ENCODE results near the gene SAMD13. TPM values are rescaled to one million over a fixed set of nuclear protein-coding genes. Genes with fewer than 3 reads are reported as not detected.
A peak's percentile ranks its signal among the peaks of the same experiment; 100 is the strongest.

SAMD13 gene
- total and polyA plus RNA-seq, 9 donors = 6.5 to 9.1 (median 8.1) TPM

DNA sequence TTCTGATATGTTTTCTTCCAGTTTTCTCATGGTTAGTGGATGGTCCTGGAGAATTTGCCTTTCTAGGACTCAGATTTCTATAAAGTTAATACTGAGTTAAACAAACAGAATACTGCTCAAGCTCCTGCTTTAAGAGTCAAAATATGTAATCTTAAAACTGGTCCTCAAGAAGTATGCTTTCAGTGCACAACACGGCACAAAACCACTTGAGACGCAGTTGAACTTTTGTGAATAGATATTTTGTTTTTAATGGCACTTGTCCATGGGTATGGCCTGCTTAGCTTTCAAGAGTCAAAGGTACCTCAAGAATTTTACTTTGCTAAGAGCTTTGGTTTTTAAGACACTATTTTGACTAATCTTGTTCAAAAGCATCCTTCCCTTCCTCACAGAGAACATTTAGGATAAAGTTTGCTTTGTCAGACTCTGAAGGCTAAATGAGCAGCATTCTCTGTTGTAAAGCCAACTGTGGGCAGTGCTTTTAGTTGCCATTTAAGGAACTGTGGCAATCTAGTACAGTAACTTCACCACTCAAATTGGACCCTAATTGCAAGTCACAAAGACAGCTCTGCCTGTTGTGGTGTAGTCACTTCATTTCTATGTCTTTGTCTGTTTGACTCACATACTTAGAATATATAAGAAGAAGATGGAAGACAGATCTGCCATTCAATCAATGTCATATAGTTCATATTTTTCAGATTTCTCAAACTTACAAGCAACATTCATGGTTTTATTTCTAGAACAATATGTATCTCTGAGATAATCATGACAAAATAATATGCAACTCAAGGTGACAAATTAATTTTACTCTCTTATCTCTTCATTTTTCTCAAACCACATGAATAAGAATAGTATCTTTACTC, 28.8 kb downstream of the SAMD13 start:
- H3K36me3 ChIP-seq (ENCODE audit: control insufficient read depth, insufficient read depth, low read length) = no peaks in the 10 kb centered on the region
- no peaks in the 10 kb centered on the region for H3K27me3 ChIP-seq (ENCODE audit: control insufficient read depth, insufficient read depth, low read length)
- H3K27ac ChIP-seq (ENCODE audit: low read length) = no peak overlapping the region
- no CpG with 5 or more reads among the region's 2 CpGs for WGBS (ENCODE audit: insufficient coverage)
- no peaks in the 10 kb centered on the region for H3K4me1 ChIP-seq (ENCODE audit: control insufficient read depth, insufficient read depth, low read length)
- no peak for DNase-seq
- peaks cover under 1% of the 10 kb centered on the region for H3K9me3 ChIP-seq (replicated peaks; ENCODE audit: control insufficient read depth, low read depth, low read length)
- no peak overlapping the region for H3K4me3 ChIP-seq (ENCODE audit: low read length)

DNA sequence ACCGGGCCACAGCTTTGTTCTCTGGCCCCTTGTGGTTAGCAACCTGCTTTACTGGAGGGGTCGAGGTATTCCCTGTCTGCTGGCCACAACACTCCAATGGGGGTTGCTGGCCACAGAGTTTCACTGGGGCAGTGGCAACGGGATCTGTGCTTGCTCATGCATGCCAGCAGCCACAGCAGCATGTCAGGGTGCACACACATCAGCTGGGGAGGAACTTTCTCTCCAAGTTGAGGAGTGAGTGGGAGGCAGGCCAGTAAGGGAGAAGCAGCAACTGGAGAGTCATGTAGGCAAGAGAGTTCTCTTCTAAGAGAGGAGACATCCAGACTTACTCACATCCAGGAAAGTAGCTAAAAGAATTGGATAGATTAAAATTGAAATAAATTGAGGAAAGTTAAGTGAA, 38.0 kb downstream of the SAMD13 start:
- no peaks in the 10 kb centered on the region for H3K4me1 ChIP-seq (ENCODE audit: control insufficient read depth, insufficient read depth, low read length)
- DNase-seq = no peak
- peaks cover 8% of the 10 kb centered on the region for H3K9me3 ChIP-seq (replicated peaks; ENCODE audit: control insufficient read depth, low read depth, low read length)
- H3K27me3 ChIP-seq (ENCODE audit: control insufficient read depth, insufficient read depth, low read length) = no peaks in the 10 kb centered on the region
- no peaks in the 10 kb centered on the region for H3K36me3 ChIP-seq (ENCODE audit: control insufficient read depth, insufficient read depth, low read length)
- 89% methylated on average over 2 of the region's 3 CpGs for WGBS (ENCODE audit: insufficient coverage)
- no peak overlapping the region for H3K4me3 ChIP-seq (ENCODE audit: low read length)
- H3K27ac ChIP-seq (ENCODE audit: low read length) = no peak overlapping the region

DNA sequence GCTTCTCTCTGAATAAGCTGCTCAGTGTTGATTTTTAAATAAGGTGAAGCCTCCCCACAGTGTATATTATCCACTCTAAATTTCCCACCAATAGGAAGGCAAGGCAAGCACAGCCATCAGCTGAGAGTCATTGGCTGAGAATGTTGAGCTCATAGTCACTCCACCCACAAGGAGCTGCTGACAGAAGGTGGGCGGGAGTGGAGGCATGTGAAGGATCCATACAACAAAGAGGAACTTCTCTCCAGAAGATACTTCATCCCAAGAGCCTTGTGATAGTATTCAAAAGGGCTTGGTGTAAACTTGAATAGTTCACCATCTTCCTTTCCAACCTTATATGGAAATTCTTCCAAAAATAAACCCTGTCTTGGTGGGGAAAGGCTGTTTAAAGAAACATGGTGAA, 42.8 kb downstream of the SAMD13 start:
- WGBS (ENCODE audit: insufficient coverage) = no CpG with 5 or more reads among the region's 1 CpG
- H3K36me3 ChIP-seq (ENCODE audit: control insufficient read depth, insufficient read depth, low read length) = no peaks in the 10 kb centered on the region
- DNase-seq = no peak
- no peak overlapping the region for H3K4me3 ChIP-seq (ENCODE audit: low read length)
- no peak overlapping the region for H3K27ac ChIP-seq (ENCODE audit: low read length)
- H3K27me3 ChIP-seq (ENCODE audit: control insufficient read depth, insufficient read depth, low read length) = no peaks in the 10 kb centered on the region
- H3K4me1 ChIP-seq (ENCODE audit: control insufficient read depth, insufficient read depth, low read length) = peaks cover 2% of the 10 kb centered on the region
- H3K9me3 ChIP-seq (replicated peaks; ENCODE audit: control insufficient read depth, low read depth, low read length) = no peaks in the 10 kb centered on the region

DNA sequence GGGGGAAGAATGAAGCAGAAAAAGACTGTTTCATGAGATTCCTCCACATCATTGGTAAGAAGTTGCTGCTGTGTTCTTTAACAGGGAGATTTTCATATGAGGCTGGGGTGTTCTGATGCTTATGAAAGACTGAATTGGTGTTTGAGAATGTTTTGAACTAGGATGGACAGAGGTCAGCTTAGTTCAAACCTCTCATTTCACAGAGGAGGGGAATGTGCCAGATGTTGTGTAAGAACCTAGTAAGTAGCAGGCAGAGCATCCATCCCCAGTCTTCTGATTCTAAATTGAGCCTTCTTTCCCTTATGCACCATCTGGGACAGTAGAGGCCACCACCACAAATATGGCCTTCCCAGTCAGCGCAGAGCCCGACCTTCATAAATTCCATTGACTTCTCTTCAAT, 43.7 kb downstream of the SAMD13 start:
- DNase-seq = no peak
- Histone ChIP-seq H3K27me3 (ENCODE audit: control insufficient read depth, insufficient read depth, low read length) (no peaks in the 10 kb centered on the region), H3K27ac (ENCODE audit: low read length) (no peak overlapping the region), H3K4me1 (ENCODE audit: control insufficient read depth, insufficient read depth, low read length) (peaks cover 2% of the 10 kb centered on the region), H3K36me3 (ENCODE audit: control insufficient read depth, insufficient read depth, low read length) (no peaks in the 10 kb centered on the region), H3K9me3 (replicated peaks; ENCODE audit: control insufficient read depth, low read depth, low read length) (no peaks in the 10 kb centered on the region), H3K4me3 (ENCODE audit: low read length) (no peak overlapping the region)
- 100% methylated on average over 2 of the region's 2 CpGs for WGBS (ENCODE audit: insufficient coverage)

DNA sequence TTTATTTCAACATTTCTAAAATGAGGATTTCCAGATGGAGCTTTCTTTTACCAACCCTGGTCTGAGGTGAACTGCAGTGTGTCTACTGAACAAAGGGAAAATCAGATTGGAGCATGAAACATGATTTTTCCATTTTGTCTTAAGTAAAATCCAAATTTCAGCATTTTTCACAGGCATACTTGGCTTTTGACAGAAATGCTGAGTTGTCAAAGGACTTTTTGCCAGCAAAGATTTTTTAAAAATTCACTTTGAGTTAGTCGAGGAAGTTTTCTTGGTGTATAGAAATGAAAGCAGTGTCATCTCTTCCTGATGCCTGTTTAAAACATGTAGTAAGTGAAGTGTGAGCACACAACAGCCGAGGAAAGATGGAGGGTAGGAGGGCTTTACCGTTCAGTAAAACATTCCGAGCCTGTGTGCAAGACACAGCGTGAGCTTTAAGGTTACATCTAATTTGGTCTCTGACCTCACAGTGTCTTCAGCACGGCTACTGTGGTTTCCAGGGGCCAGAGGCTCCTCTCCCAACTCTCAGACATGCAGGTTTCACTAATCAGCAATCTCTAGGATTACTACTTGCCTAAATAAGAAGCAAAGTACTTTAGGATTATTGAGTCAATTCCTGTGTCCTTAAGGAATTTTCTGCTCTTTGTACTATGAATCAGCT, 45.9 kb downstream of the SAMD13 start:
- H3K9me3 ChIP-seq (replicated peaks; ENCODE audit: control insufficient read depth, low read depth, low read length) = no peaks in the 10 kb centered on the region
- no peak overlapping the region for H3K4me3 ChIP-seq (ENCODE audit: low read length)
- peaks cover 2% of the 10 kb centered on the region for H3K4me1 ChIP-seq (ENCODE audit: control insufficient read depth, insufficient read depth, low read length)
- WGBS (ENCODE audit: insufficient coverage) = 24% methylated on average over 6 of the region's 6 CpGs
- no peaks in the 10 kb centered on the region for H3K27me3 ChIP-seq (ENCODE audit: control insufficient read depth, insufficient read depth, low read length)
- DNase-seq = peak; percentile 61
- peak overlapping the region; percentile 33 for H3K27ac ChIP-seq (ENCODE audit: low read length)
- H3K36me3 ChIP-seq (ENCODE audit: control insufficient read depth, insufficient read depth, low read length) = no peaks in the 10 kb centered on the region

DNA sequence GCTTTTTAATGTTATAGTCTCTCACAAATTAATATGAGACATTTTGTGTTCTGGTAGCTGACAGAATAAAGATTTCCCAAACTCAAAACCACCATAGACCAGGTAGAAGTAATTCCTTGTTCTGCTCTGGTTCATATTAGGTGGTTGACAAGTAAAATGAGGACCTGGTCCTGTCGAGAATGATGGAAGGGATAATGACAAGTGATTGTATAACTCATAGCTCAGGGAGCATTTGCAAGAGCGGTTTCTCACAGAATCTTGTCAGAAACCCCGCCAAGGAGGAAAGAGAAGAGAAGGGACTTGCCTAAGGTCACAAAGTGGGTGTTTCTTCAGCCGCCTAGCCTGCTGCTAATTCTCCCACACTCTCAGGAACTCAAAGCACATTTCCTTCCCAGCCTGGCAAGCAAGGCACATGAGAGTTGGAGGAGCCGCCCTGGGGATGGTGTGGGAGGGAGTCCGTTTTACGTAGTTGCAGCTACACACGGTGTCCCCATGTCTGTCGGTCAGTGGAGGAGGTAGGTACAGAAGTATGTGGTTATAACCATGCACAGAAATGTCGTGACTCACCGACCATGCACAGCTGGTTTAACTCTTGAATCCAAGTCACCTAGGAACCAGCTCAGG, 46.5 kb downstream of the SAMD13 start:
- no peak for DNase-seq
- no peak overlapping the region for H3K27ac ChIP-seq (ENCODE audit: low read length)
- no peaks in the 10 kb centered on the region for H3K27me3 ChIP-seq (ENCODE audit: control insufficient read depth, insufficient read depth, low read length)
- no peak overlapping the region for H3K4me3 ChIP-seq (ENCODE audit: low read length)
- H3K9me3 ChIP-seq (replicated peaks; ENCODE audit: control insufficient read depth, low read depth, low read length) = no peaks in the 10 kb centered on the region
- H3K36me3 ChIP-seq (ENCODE audit: control insufficient read depth, insufficient read depth, low read length) = no peaks in the 10 kb centered on the region
- H3K4me1 ChIP-seq (ENCODE audit: control insufficient read depth, insufficient read depth, low read length) = peaks cover 2% of the 10 kb centered on the region
- WGBS (ENCODE audit: insufficient coverage) = 75% methylated on average over 3 of the region's 11 CpGs

DNA sequence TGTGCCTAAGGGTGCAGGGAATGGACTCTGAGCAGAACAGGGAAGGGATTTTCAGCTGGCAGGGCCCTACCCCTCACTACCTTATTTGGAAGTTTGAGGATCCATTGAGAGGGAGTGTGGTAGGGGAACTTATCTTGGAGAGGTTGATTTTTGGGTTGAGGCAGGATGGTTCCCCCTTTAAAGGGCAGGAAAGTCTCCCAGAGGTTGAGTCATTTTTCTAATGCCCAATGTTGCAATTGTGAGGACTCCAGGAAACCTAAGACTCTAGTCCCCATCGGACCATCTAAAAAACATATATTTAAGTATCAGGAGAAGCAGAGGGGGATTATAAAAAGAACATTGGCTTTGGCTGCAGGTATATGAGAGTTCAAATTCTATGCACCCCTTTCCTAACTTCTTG, 47.3 kb downstream of the SAMD13 start:
- peaks cover 2% of the 10 kb centered on the region for H3K4me1 ChIP-seq (ENCODE audit: control insufficient read depth, insufficient read depth, low read length)
- no CpG with 5 or more reads among the region's 1 CpG for WGBS (ENCODE audit: insufficient coverage)

DNA sequence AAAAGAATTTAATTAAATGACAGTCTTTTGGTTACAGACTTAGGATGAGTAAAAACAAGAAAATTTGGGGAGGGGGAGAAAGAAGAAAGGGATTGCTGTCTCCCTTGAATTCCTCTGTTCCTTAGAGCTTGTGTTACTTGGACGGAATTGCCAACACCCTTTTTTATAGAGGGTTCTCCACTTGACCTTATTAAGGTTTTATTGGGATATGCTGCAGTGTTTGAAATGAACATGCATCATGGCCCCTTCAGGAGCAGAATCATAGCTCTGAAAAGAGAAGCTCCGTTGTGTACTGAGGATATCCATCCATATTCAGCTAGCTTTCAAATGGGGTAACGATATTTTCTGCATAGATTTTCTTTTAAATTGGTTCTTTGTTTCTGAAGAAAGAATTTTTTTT, 48.6 kb downstream of the SAMD13 start:
- DNase-seq = no peak
- Histone ChIP-seq H3K36me3 (ENCODE audit: control insufficient read depth, insufficient read depth, low read length) (no peaks in the 10 kb centered on the region), H3K27me3 (ENCODE audit: control insufficient read depth, insufficient read depth, low read length) (no peaks in the 10 kb centered on the region), H3K4me3 (ENCODE audit: low read length) (no peak overlapping the region), H3K4me1 (ENCODE audit: control insufficient read depth, insufficient read depth, low read length) (peaks cover 2% of the 10 kb centered on the region), H3K9me3 (replicated peaks; ENCODE audit: control insufficient read depth, low read depth, low read length) (no peaks in the 10 kb centered on the region), H3K27ac (ENCODE audit: low read length) (no peak overlapping the region)
- 80% methylated on average over 1 of the region's 3 CpGs for WGBS (ENCODE audit: insufficient coverage)

More for the DNA sequence above, 47.3 kb downstream of the SAMD13 start:
- Histone ChIP-seq H3K9me3 (replicated peaks; ENCODE audit: control insufficient read depth, low read depth, low read length) (no peaks in the 10 kb centered on the region), H3K27ac (ENCODE audit: low read length) (no peak overlapping the region), H3K27me3 (ENCODE audit: control insufficient read depth, insufficient read depth, low read length) (no peaks in the 10 kb centered on the region), H3K4me3 (ENCODE audit: low read length) (no peak overlapping the region), H3K36me3 (ENCODE audit: control insufficient read depth, insufficient read depth, low read length) (no peaks in the 10 kb centered on the region)
- DNase-seq = no peak

DNA sequence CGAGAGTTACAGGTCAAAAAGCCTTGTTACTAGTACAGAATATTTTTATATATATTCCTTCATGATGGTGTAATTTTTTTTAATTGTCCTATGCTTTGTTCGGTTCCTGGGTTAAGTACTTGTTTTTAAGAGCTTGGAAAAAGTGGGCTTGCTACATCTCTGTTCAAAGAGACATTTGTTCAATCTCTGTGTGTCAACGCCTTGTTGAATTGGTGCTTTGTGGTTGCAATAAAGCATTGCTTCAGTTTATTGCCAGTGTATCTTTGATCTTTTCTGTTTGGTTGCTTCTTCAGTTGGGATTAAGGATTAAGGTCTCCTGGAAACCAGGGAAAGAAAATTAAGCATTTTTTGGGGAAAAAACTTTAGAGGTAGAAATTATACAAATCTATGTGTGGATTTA, 49.0 kb downstream of the SAMD13 start:
- no peak for DNase-seq
- Histone ChIP-seq H3K9me3 (replicated peaks; ENCODE audit: control insufficient read depth, low read depth, low read length) (no peaks in the 10 kb centered on the region), H3K36me3 (ENCODE audit: control insufficient read depth, insufficient read depth, low read length) (no peaks in the 10 kb centered on the region), H3K4me3 (ENCODE audit: low read length) (no peak overlapping the region), H3K4me1 (ENCODE audit: control insufficient read depth, insufficient read depth, low read length) (peaks cover 2% of the 10 kb centered on the region), H3K27me3 (ENCODE audit: control insufficient read depth, insufficient read depth, low read length) (no peaks in the 10 kb centered on the region), H3K27ac (ENCODE audit: low read length) (no peak overlapping the region)
- WGBS (ENCODE audit: insufficient coverage) = 100% methylated on average over 1 of the region's 3 CpGs
